GM18511 (cell line): ENCODE measurements around the gene UBR1.
"Not testable (repeated sequence)": the region's sequence is repeated elsewhere in the genome, so short reads cannot be mapped to it uniquely, and the experiment has no call there.

Experiments used
- ATAC-seq: cut with Tn5 transposase; IDR thresholded peaks from one replicate; pipeline ENCODE4 v1.9.1; 2021; ENCODE audit warnings: mild to moderate bottlenecking, moderate library complexity; ENCODE audit not compliant: unreplicated experiment

The UBR1 gene

DNA sequence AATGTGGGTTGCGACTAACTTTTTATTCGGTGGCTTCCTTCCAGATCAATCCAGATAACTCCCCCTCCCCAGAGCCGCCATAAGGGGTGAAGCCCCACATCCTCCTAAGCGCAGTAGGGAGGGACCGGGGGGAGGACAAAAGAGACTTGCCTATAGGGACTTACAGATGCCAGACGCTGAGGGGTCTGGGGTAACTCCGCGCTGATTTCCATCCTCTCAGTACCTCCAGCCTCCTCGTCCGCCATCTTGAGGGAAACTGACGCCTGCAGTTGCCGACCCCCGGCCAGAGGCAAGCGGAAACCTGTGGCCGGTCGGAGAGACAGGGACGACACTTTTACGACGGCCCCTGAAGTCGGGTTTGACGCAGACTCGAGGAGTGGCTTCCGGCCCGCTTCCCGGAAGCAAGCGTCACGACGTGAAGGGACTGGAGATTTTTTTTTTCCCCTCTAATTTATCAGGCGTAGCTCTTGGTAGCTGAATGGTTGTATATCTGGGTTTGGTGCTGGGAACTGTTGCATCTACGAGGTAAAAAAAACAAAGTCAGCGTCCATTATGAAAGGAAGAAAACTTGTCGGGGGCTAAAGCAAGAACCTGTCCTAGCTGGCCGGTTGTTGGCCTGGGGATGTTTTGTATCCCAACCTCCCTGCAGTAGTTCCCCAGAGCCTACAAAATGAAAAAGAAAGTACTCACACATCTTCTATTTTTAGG lies at the start of gene UBR1:
Gene UBR1, minus strand, starts transcription at position 261 of the 708 bp plus-strand sequence. Its CDS starts 16 bp downstream, at position 245.
- ATAC-seq = peak; percentile 89

DNA sequence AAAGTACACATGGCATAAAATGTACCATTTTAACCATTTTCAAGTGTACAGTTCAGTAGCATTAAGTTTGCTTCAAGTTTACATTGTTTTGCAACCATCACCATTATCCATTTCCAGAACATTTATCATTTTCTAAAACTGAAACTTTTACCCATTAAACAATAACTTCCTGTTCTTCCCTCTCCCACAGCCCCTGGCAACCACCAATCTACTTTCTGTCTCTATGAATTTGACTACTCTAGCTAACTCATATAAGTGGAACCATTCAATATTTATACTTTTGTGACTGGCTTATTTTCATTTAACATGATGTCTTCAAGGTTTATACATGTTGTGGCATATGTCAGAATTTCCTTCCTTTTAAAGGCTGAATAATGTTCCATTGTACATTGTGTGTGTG lies 47.4 kb upstream of the UBR1 start:
- no peak for ATAC-seq

DNA sequence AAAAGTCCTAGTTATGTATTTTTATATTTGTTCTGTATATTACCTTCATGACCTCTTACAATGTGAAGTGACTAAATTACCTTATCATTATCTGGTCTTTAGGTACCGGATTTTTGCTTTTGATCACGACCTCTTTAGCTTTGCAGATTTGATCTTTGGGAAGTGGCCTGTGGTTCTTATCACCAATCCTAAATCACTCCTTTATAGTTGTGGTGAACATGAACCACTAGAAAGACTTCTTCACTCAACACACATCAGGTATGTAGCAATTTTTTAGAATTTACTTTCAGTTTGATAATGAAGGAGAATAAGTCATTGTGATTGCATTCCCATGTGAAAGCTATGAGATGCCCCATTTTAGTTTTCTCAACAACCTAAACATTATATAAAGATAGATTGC lies 45.9 kb upstream of the UBR1 start:
- ATAC-seq = no peak

DNA sequence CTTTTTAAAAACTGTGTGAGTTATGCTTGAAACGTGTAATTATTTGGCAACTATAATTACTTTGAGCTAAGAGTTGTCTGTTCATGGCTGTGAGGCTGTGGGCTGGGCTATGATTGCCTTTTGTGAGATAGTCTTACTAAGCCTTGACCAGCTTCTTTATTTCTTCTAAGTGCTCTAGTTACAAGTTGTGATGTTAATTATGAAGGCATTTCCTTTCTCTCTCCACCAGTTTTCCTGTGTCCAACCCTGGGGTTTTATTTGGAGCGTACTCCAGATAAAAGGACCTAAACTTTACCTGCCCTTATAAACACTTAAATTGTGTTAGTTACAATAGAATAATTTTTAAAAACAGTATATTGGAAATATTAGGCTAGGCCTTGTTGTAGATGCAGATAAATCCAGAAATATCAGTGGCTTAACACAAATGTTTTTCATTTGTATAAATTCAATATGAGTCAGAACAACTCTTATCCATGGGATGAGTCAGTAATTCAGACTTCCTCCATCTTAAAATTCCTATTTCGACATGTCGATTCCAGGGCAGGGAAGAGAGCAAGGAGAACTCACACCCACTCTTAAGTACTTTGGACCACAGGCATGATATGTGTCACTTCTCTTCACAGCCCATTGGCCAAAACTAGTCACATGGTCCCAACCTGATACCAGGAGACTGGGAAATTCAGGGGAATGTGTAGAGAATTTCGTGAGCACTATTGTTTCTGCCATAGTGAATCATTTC lies 44.5 kb upstream of the UBR1 start:
- no peak for ATAC-seq

DNA sequence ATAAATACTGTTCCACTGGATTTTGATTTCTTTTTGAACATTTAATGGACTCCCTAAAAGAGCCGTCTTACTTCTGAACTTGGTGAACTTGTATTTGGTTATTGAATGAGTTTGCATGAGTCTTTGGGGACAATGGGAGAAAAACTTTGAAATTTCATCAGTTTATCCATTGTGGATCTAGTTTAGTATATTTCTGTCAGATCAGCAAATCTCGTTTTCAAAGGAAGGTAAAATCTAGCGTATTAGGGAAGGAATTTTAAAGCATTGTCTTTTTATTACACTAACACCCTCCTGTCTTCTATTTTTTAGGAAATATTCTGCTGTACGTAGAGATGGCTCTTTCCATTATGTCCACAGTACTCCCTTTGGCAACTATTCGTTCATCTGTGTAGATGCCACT lies 40.3 kb upstream of the UBR1 start:
- no peak for ATAC-seq

DNA sequence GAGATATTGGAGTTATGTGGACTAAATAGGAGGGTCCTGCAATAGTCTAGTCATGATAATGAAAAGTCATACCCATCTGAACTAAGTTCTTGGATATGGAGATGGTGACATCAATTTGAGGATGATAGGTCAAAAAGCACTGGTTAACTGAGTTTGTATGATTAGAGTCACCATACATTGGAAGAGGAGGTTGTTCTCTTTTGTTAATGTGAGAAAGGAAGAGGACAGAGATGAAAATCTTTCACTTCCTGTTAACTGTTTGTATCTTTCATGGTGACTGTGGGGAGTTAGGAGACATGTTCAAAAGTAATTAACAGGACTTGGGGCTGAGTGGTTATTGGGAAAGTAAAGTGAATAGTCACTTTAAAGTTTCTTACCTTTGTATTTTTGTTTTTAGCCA lies 38.7 kb upstream of the UBR1 start:
- no peak for ATAC-seq

DNA sequence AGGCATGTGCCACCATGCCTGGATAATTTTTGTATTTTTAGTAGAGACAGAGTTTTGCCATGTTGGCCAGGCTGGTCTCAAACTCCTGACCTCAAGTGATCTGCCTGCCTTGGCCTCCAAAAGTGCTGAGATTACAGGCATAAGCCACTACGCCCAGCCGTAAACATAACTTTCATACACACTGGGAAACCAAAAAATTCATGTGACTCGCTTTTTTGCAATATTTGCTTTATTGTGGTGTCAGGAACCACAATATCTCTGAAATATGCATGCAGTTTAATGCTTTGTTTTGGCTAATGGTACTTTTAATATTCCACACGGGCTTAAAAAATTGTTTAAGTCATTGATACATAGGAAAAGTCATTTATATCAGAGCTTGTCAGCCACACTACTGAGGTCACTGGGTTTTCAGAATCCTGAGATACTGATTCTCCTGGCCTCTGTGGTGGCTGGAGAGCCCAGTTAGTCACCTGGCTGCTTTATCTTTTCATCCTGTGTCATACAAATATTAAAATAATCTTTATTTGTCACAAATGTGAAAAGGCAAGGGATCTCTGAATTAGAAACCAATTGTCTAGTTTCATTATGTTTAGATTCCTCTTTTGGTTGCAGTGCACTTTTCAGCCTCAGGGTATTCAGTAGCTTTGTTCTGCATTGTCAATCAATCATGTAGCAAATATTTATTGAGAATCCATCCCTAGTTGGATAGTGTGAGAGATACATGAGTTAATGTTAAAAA lies 37.5 kb upstream of the UBR1 start:
- ATAC-seq = no peak

DNA sequence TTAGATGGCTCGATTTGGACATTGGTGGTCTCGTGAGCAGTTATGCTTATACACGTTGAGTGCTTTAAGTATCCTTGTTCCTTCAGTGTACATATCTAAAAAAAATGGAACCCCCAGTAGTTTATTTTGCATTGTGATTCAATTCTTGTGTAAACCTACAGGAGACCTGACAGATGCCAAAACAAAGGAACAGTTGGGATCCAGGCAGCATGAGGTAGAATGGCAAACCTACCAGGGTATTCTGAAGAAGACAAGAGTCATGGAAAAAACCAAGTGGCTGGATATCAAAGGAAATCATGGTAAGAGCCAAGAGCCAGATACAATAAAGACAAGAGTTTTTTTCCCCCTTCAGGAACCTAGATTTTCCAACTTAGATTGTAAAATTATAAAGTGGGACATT lies 29.5 kb upstream of the UBR1 start:
- ATAC-seq = no peak

DNA sequence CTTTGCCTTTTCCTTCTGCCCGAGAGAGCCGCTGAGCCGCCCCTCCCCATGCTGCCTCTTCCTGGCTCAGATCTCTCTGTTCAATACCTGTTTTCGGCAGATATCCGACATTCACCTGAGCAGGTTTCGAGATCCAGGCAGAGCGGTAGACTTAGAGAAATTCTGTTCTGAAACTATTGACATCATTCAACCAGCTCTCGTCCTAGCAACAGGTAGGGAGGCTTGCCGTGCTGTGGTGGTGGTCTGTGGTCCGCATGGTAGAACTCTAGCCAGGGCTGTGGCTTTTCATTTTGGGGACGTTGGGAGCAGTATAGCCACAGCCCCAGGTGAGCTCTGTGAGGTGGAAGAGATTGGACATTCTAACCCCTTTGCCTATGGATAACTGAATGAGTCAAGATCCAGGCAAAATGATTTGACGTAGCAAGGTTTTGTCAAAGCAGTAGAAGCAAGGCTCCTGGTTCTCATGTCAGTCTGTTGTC lies 28.4 kb upstream of the UBR1 start:
- ATAC-seq = peak; percentile 24

DNA sequence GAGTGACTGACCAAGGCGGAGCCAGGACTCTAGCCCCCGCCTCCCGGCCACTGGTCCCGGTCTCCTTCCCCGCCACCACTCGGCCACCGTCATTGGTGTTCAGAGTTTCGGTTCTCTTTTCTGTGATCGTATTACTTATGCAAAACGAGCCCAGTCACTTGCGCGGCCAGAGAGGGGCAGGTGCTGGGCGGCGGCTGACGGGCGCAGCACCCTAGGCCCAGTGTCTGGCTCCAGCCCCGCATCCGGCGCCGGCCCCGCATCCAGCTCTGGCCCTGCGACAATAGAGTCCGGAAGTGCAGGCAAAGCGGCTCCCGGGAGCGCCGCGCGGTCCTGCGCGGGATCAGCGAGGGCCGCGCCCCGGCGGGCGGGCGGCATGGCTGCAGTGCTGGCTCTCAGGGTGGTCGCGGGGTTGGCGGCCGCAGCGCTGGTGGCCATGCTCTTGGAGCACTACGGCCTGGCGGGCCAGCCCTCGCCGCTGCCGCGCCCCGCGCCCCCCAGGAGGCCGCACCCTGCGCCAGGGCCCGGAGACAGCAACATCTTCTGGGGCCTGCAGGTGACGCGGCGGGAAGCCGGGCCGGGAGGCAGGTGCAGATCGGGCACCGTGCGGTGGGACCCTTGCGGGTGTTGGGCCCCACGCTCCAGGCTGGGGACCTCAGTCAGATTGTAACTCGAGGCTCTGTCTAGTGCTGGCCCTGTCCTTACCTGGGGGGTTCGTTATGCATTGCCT lies 27.8 kb upstream of the UBR1 start, which contains the start of gene TMEM62:
Gene TMEM62, plus strand, starts transcription at position 157 of the 727 bp plus-strand sequence. Its CDS starts 217 bp downstream, at position 374.
- ATAC-seq = peak; percentile 92

DNA sequence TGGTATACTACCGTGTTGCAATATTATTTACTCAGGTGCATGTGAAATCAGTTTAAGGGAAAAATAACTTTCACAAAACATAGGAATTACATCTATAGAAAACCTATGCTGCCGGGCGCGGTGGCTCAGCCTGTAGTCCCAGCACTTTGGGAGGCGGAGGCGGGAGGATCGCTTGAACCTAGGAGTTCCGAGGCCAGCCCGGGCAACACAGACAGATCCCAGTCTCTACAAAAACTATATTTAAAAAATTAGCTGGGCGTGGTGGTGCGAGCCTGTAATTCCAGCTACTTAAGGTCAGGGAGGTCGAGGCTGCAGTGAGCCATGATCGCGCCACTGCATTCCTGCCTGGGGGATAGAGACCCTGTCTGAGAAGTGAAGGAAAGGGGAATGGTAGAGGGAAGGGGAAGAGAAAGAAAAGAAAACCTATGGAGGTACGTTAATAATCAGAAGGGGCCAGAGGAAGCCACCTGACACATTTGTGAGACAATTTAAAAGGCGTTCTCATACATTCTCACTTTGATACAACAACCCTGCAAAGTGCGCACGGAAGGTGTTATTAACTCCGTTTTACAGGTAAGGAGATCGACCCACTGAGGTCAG lies 27.1 kb upstream of the UBR1 start:
- ATAC-seq = no peak

DNA sequence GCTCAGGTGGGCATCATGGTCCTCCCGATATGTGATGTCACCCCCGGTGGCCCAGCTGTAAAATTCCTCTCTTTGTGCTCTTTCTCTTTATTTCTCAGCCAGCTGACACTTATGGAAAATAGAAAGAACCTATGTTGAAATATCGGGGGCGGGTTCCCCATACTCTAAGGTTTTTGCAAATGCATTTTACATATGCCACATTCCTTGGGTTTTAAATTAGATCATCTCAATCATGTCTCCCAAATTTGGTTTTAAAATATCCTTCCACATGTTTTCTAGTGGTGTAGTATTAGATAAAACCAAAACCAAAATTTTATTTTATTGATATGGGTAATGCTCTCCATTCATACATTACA lies 23.1 kb upstream of the UBR1 start:
- ATAC-seq = no peak

DNA sequence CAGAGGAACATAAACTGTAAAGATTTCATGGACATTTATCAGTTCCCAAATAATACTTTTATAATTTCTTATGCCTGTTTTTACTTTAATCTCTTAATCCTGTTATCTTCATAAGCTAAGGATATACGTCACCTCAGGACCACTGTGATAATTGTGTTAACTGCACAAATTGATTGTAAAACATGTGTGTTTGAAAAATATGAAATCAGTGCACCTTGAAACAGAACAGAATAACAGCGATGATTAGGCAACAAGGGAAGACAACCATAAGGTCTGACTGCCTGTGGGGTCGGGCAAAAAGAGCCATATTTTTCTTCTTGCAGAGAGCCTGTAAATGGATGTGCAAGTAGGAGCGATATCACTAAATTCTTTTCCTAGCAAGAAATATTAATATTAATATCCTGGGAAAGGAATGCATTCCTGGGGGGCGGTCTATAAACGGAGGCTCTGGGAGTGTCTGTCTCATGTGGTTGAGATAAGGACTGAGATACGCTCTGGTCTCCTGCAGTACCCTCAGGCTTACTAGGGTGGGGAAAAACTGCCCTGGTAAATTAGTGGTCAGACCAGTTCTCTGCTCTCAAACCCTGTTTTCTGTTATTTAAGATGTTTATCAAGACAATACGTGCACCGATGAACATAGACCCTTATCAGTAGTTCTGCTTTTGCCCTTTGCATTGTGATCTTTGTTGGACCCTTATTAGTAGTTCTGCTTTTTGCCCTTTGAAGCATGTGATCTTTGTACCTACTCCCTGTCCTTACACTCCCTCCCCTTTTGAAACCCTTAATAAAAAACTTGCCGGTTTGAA lies 22.5 kb upstream of the UBR1 start:
- ATAC-seq = not testable (repeated sequence)

DNA sequence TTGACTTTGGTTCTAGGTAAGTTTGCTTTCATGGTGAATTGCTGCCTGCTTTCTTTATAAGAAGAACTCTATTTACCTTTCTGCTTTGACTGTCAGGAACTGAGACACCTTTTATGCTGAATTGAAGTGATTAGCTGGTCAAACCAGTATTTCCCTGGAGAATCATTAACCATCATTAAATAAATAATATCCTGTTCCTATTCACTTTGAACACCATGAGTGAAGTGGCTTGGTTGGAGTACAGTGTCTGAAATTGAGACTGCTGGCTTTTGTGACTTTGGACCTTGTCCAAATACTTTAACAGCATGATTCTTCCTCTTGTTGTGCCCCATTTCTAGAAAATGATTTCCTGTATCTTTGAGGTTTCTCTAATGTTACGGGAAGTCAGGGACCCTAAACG lies 21.9 kb upstream of the UBR1 start:
- no peak for ATAC-seq

DNA sequence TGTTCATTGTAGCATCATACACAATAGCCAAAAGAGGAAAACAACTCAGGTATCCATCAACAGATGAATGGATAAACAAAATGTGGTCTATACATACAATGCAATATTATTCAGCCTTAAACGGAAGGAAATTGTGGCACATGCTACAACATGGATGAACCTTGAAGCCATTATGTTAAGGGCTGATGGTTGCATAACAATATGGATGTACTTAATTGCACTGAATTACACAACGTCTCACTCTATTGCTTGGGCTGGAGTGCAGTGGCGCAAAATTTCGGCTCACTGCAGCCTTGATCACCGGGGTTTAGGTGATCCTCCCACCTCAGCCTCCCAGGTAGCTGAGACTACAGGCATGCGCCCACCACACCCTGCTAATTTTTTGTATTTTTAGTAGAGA lies 20.5 kb upstream of the UBR1 start:
- no peak for ATAC-seq

DNA sequence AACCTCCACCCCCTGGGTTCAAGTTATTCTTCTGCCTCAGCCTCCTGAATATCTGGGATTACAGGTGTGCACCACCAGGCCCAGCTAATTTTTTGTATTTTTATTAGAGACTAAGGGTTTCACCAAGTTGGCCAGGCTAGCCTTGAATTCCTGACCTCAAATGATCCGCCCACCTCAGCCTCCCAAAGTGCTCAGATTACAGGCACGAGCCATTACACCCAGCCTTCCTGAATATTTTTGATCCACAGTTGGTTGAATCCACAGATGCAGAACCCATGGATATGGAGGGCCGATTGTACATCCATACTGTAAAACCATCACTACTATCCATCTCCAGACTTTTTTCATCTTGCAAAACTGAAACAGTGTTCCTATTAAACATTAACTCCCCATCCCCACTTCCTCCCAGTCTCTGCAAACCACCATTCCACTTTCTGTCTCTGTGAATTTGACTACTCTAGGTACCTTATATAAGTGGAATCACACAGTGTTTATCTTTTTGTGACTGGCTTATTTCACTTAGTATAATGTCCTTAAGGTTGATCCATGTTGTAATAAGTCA lies 19.3 kb upstream of the UBR1 start:
- ATAC-seq = no peak

DNA sequence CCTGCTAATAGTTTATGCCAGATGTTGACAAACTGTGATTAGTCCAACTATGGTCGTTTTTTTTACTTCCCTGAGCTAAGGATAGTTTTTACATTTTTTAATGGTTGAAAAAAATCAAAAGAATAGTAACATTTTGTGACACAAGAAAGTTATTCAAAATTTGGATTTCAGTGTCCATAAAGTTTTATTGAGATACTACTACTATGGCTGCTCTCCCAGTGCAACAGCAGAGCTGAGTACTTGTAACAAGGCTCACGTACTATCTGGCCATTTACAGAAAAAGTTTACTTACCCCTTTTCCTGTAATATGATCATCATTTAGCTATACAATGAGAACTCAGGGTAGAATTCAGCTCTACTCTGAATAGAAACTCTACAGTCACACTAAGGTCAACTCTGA lies 16.0 kb upstream of the UBR1 start:
- ATAC-seq = no peak

DNA sequence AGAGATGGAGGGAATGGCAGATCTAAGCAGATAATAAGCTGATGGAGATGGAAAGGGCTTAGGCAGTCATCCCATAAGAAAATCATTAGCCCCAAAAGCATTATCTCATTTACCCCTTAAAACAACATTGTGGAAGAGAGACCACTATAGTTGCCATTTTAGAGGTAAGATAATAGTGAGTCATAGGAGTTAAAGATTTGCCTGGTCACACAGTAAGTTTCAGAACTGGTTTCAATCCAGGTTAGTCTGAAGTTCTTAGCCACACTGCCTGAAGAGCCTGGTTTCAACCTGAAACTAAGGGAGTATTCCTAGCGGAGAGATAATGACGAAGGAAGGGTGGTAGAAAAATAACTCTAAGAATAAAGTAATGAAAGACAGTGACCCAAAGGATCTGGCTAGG lies 13.0 kb upstream of the UBR1 start:
- peak; percentile 61 for ATAC-seq

DNA sequence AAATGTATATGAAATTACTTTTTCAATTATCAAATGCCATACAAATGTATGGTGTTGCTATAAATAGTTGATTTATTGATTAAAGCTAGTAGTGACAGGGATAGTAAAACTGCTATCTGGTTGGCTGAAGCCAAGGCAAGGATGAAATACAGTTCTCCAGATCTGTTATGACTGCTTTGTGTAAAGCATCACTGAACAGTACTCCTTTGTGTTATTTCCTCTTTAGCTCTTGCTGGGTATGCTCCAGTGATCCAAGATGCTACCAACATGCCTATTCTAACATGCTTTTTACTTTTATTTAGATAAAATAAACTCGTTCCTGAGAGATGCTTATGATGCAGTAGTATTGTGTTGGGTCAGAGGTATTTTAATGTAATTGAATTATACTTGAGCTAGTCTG lies 12.4 kb upstream of the UBR1 start:
- no peak for ATAC-seq
